Transverse colon (tissue), 4 donors: Measurements from ENCODE around the gene MYOM3.

Experiments used
- CTCF ChIP-seq, 5 experiments: fragments of 200-600 bp in 3 of 5; fragments of 450-650 bp in 2 of 5; sonication (generic) in 3 of 5; IDR thresholded peaks; 1 replicate in 2 of 5; 2 replicates in 3 of 5; pipeline ENCODE4 v1.5.1; 2016 to 2017; ENCODE audit warnings: antibody characterized with exemption in 5 of 5, inconsistent platforms in 3 of 5, mild to moderate bottlenecking in 2 of 5, moderate library complexity in 1 of 5
- EP300 ChIP-seq: sonication (generic); formaldehyde crosslinking; IDR thresholded peaks from one replicate; pipeline ENCODE4 v1.6.1; 2017; ENCODE audit warnings: antibody characterized with exemption, low read depth
- POLR2A ChIP-seq: fragments of 450-650 bp; IDR thresholded peaks from one replicate; pipeline ENCODE4 v1.6.1; 2016; ENCODE audit warnings: antibody characterized with exemption, mild to moderate bottlenecking, moderate library complexity
- POLR2AphosphoS5 ChIP-seq, 3 donors: sonication (generic); formaldehyde crosslinking; IDR thresholded peaks; one replicate each; pipeline ENCODE4 v1.6.1; 2016; ENCODE audit warnings: antibody characterized with exemption in 3 of 3

- TF ChIP-seq CTCF (IDR thresholded peaks at IDR 0.05): no peak
- TF ChIP-seq EP300: no peak
- no peak for TF ChIP-seq POLR2A
- TF ChIP-seq POLR2AphosphoS5 (IDR thresholded peaks at IDR 0.05): no peak
Measured at GRCh38 chr1:24085007-24085406, 26.9 kb downstream of the MYOM3 start.
